Inferior parietal cortex (tissue), 1 donor: ENCODE results near the gene LORICRIN.
A peak's percentile ranks its signal among the peaks of the same experiment; 100 is the strongest.

Experiments
- DNase-seq: peaks from one replicate; pipeline ENCODE4 v3.0.0-alpha.2; 2016; ENCODE audit errors: extremely low spot score

The LORICRIN gene

GRCh38 chr1:153248176-153248879 is 11.2 kb upstream of the LORICRIN start:
- no peak for DNase-seq

DNA sequence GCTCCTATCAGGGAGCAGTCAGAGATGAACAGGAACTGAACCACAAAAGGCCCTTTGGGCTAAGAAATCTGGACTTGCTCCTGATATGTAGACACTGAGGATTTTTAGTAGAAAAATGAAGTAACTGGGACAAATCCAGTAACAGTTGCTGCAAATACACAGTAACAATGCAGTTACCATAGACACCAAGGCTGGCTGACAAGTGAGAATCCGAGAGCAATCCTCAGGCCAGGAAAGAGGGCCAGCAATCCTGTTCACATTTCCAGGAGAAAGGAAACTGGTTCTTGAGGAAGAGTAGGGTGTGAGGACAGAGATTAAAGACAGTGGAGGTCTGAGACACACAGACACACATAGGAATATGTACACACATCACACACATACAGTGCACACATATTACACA is 9.3 kb upstream of the LORICRIN start:
- no peak for DNase-seq

- no peak for DNase-seq
Measured at GRCh38 chr1:153251087-153251486, 8.4 kb upstream of the LORICRIN start.

GRCh38 chr1:153251562-153251961 is 7.9 kb upstream of the LORICRIN start:
- no peak for DNase-seq

- no peak for DNase-seq
Measured at GRCh38 chr1:153251988-153252387, 7.5 kb upstream of the LORICRIN start.

DNA sequence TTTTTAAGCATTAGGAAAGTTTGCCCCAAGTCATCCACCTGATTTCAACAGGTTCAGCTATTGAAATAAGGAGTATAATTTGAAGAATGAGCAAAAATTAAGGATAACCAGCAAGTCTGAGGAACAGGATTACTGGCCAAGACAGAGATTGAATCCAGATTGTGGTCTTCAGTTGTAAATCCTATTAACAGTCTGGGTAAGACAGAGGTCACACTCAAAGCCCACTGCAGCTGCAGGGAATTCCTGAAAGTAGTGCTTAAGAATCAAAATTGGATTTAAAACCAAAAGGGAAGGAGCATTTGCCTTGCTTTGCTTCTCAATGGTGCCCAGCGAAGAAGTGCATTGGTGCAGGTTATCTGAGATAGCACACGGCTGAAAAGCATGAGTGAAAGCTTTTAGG is 6.4 kb upstream of the LORICRIN start:
- no peak for DNase-seq

GRCh38 chr1:153253693-153254092 is 5.8 kb upstream of the LORICRIN start:
- no peak for DNase-seq

GRCh38 chr1:153260585-153261280 is 1.2 kb downstream of the LORICRIN start:
- DNase-seq = peak; percentile 25

- no peak for DNase-seq
Measured at GRCh38 chr1:153261281-153262069, 2.0 kb downstream of the LORICRIN start.

GRCh38 chr1:153262070-153262366 is 2.5 kb downstream of the LORICRIN start:
- no peak for DNase-seq

DNA sequence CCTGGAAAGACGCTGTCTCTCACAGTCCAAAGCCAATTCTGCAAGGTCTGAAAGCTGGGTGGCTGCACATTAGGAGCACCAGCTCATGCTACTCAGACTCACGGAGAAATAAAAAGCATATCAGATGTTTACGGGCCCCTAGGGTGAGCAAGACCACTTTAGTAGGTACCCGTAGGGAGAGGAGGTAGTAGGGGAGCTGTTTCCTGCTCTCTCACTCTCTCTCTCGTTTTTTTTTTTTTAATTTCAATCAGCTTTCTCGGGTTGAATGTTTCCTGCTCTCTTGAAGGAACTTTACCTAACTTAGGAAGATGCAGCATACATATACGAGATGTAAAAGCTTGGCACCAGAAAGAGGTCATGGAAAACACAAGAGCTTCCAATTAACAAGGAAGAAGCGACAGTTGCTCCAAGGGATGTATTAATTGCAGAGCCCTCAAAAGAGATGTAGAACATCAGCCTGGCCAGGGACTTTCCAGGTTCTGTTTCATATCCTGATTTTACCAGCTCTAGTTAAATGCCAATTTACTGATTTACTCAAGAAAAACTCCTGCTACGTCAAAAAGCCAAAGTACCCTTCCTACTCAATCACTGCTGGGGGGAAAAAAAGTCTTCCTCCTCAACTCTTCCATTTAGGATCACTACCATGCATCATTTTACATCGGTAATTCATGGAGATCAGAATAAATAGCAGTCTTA is 3.1 kb downstream of the LORICRIN start:
- DNase-seq = no peak

- DNase-seq = no peak
Measured at GRCh38 chr1:153265457-153265856, 6.0 kb downstream of the LORICRIN start.

DNA sequence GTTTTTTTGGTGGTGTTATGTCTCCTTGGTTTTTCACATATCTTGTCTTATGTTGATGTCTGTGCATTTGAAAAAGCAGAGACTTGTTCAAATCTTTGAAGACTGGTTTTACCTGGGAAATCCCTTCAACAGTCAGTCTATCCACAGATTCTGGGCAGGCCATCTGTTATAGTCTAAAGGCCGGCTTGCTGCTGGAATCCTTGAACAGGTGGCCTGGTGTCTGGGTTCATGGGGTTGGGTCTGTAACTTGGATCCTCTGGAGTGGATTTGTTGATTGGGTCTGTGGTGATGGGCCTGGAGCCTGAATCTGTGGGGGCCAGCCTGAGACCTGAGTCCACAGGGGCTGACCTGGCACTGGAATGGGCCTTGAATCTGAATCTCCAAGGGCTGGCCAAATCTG is 12.2 kb downstream of the LORICRIN start:
- DNase-seq = no peak

DNA sequence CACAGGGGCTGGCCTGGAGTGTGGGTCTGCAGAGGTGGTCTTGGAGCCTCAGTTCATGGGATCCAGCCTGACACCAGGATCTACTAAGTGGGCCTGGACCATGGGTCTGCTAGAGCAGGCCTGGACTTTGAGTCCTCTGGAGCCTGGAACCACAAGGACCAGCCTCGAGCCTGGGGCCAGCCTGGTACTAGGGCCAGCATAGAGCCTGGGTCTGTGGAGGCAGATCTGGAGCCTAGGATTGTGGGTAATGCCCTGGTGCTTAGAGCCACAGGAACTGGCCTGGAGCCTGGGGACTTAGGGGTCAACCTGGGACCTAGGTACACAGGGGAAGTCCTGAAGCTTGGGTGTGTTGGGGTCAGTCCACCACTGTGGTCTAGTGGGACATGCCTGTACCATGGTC is 12.7 kb downstream of the LORICRIN start:
- no peak for DNase-seq

DNA sequence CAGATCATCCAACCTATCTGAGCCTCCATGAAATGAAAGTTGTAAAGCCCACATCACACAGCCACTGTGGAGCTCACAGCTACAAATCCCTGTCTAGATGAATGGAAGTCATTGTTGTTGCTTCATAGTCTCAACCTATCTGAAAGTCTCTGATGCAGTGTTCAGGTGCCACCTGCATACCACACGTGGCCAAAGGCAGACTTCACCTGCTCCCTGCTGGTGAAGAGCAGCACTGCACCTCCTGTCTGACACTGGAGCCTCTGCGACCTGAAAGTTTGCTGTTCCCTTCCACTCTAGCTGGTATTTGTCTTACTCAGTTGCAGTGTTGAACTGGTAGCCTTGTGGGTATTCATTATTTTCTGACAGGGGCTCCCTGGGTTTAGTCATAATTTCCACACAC is 18.4 kb downstream of the LORICRIN start:
- DNase-seq = no peak

DNA sequence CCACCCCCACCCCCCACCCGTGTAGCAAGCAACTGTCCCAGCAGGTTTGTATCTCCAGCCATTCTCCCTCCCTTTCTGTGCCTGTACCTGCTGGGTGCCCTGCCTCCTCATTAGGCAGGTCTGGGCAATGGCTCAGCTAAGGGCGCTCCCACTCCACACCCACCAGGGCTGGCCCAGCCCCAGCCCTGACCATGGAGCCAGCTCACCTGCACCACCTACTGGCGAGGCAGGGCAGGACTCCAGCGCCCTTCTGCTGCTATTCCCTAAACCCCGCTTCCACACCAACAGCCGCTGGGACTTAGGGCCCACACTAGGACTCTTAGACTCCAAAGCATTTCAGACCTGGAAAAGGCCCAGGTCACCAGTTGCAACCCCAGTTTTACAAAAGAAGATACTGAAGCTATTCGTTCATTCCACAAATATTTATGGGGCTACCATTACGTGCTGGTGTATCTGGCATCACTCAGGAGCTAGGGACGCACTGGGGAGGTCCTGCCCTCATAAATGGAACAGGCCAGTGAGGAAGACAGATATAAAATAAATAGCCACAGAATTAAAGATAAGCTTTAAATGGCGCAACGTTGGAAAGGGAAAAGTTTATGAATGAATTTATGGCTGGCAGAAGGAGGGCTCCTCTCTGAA is 29.3 kb downstream of the LORICRIN start:
- DNase-seq = no peak

GRCh38 chr1:153291514-153291913 is 32.0 kb downstream of the LORICRIN start:
- DNase-seq = no peak

DNA sequence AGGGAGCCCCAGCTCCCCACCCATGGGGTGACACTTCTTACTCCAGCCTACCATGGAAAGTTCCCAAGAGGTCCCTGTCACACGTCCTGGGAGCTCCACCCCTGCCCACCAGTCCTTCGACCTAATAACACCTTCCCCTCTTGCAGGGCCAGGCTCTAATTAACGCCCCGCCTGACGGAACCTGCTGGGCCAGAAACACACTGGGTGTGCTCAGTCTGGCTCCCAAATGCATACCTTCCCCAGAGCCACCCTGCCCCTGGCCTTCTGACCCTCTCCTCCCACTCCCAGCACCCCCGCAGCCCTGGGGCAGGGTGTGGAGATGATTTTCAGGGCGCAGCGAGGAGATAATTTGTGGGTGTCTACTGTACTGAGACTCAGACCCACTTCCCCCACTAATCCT is 32.7 kb downstream of the LORICRIN start:
- no peak for DNase-seq

GRCh38 chr1:153292740-153293479 is 33.4 kb downstream of the LORICRIN start:
- no peak for DNase-seq

- DNase-seq = no peak
Measured at GRCh38 chr1:153293480-153293775, 33.9 kb downstream of the LORICRIN start.

DNA sequence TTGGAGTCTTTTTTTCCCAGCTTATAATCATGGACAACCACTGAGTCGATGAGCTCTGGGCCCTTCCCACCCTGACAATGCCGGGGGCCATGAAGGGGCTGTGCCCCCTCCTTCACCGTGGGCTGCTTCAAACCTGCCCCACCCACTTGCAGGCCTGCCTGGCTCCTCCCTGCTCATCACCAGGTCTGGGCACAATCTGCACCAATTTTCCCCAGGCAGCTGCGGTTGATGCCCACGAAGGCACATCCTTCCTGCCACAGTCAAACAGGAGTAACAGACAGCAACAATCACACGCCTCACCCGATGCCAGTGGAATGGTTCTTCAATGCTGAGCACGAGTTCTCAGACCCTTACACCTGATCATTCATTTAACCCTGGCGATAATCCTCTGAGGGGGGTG is 34.4 kb downstream of the LORICRIN start:
- DNase-seq = no peak
